Measurements from ENCODE around the gene TIE1. TPM values are rescaled to one million over a fixed set of nuclear protein-coding genes. Genes with fewer than 3 reads are reported as not detected.

TIE1 gene
- total RNA-seq, 1 experiment from 2014 or later = 0.11 TPM

DNA sequence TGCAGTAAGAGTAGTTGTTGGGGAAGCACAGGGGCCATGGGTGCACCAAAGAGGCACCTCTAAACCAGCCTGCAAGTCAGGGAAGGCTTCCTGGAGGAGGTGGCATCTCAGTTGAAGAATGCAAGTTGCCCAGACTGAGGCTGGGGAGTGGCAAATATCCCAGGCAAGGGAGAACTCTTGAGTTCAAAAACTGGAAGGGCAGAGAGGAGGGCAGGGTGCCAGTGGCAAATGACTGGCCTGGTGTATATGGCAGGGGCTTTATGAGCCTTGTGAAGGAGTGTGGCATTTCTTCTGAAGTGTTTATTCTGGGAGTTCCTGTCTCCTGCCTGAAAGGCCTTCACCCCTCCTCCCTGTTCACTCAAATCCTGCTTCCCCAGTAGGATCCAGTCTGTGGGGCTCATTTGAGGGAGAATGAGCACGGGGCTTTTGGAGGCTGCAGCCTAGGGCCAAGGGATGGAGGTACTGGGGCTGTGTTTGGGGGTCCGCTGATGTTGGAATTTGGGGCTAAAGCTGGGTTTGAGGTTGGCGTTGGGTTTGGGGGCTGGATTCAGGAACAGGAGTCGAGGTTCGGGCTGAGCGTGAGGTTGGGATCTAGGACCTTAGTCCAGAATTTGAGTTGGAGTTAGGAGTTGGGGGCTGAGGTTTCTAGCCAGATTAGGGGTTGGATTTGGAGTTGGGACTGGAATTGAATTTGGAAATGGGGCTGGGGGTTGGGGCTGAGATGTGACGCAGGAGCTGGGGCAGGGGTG is 31.0 kb upstream of the TIE1 start, which contains the start of gene TMEM125:
TSS of gene TMEM125 (plus strand) at position 357 of the 749 bp plus-strand sequence. CDS start 2,740 bp downstream, outside the sequence.
- Histone ChIP-seq H3K4me3 (no peak within 1 kb of the TSS), H3K27me3 (replicated peaks) (no peaks in the 10 kb centered on the region), H3K27ac (no peak within 1 kb of the TSS), H3K9me3 (replicated peaks) (no peaks in the 10 kb centered on the region), H3K4me1 (replicated peaks) (no peaks in the 10 kb centered on the region), H3K36me3 (no peaks in the 10 kb centered on the region)
- no peak for DNase-seq (ENCODE audit: low read depth in 1 of 2, low spot score in 2 of 2)

DNA sequence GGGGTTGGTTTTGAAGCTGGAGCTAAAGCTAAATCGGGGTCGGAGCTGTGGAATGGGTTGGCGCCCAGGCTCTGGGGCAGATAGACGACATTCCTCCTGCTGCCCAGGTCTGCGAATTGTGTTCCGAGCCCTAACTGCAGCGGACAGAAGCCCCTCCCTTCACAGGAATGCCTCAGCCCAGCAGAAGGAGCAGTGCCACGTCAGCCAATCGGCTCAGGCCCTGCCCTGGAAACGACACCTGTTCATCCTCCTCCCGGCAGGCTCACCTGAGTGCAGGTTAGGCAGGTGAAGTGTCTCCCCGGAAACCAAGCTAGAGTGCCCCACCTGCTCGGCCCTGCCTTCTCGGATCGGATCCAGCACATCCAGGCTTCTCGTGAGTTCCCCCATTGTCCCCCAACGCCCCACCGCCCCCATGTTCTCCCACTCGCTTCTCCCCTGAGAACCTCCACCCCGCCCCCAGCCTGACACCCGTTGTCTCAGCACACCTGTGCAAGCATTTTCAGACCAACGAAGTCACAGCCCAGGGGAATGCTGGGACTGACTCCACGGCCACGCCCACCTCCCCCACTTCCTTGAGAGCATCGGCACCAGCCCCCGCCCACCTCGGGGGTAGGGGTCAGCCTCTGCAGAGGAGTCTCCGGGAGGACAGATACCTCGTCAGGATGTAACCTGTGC is 30.2 kb upstream of the TIE1 start:
- DNase-seq (ENCODE audit: low read depth in 1 of 2, low spot score in 2 of 2) = no peak
- no peaks in the 10 kb centered on the region for H3K36me3 ChIP-seq
- H3K9me3 ChIP-seq (replicated peaks) = no peaks in the 10 kb centered on the region
- no peak overlapping the region for H3K27ac ChIP-seq
- no peak overlapping the region for H3K4me3 ChIP-seq
- H3K27me3 ChIP-seq (replicated peaks) = no peaks in the 10 kb centered on the region
- H3K4me1 ChIP-seq (replicated peaks) = no peaks in the 10 kb centered on the region

DNA sequence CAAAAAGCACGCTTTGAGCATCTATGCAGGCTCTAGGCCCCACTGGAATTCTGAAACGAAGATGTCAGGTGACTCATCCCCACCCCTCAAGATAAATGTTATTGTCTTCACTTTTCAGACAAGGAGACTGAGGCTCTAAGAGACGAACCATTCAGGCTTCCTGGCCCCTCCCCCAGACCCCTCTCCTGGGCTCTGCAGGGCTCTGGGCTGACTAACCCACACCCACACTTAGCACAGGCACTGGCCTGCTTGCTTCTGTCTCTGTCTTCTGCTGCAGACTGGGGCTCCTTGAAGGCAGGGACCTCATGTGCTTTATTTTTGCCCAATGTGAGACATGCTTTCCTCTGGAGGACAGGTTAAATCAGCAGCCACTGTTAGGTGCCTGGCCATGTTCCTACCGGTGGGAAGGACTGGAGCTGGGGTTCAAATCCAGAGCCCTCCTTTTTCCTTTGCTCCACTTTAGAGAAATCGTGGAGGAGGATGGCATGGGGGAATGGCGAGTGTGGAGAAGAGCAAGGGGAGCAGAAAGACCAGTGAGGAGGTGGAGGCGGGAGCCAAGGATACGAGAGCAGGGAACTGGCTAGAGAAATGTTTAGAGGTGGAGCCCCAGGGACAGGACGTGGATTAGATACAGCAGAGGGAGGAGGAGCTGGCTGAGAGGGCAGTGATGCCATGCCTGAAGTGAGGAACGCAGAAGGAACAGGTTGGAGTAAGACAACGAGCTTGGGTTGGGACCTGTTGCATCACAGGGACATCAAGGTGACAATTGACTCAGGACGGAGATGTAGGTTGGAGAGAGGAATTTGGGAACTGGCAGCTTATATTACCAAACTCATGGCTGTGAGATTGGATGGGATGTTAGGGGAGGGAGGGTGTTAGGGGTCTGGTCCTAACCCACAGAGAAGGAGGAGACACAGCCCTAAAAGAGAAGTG is 29.3 kb upstream of the TIE1 start:
- Histone ChIP-seq H3K9me3 (replicated peaks) (no peaks in the 10 kb centered on the region), H3K27ac (no peak overlapping the region), H3K27me3 (replicated peaks) (no peaks in the 10 kb centered on the region), H3K4me3 (no peak overlapping the region), H3K4me1 (replicated peaks) (no peaks in the 10 kb centered on the region), H3K36me3 (no peaks in the 10 kb centered on the region)
- no peak for DNase-seq (ENCODE audit: low read depth in 1 of 2, low spot score in 2 of 2)

DNA sequence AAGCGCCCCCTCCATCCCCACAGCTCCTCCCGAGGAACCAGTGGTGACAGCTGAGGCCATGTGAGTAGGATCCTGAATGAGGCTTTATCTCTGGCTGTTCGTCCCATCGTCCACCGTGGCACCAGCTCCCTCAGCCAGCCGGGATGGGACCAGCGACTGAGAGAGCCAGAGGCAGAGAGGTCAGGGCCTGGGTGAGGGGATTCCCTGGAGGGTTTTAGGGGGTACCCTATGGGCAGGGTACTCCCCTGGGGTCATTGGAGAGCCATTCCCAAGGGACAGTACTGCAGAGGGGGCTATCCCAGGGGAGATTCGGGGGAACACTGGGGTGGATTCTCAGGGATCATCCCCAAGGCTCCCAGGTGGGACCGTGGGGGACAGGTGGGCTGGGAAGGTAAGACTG is 28.6 kb upstream of the TIE1 start:
- no peak for DNase-seq (ENCODE audit: low read depth in 1 of 2, low spot score in 2 of 2)
- no peaks in the 10 kb centered on the region for H3K4me1 ChIP-seq (replicated peaks)
- H3K27me3 ChIP-seq (replicated peaks) = no peaks in the 10 kb centered on the region
- no peak overlapping the region for H3K27ac ChIP-seq
- H3K36me3 ChIP-seq = no peaks in the 10 kb centered on the region
- H3K4me3 ChIP-seq = no peak overlapping the region
- H3K9me3 ChIP-seq (replicated peaks) = no peaks in the 10 kb centered on the region

DNA sequence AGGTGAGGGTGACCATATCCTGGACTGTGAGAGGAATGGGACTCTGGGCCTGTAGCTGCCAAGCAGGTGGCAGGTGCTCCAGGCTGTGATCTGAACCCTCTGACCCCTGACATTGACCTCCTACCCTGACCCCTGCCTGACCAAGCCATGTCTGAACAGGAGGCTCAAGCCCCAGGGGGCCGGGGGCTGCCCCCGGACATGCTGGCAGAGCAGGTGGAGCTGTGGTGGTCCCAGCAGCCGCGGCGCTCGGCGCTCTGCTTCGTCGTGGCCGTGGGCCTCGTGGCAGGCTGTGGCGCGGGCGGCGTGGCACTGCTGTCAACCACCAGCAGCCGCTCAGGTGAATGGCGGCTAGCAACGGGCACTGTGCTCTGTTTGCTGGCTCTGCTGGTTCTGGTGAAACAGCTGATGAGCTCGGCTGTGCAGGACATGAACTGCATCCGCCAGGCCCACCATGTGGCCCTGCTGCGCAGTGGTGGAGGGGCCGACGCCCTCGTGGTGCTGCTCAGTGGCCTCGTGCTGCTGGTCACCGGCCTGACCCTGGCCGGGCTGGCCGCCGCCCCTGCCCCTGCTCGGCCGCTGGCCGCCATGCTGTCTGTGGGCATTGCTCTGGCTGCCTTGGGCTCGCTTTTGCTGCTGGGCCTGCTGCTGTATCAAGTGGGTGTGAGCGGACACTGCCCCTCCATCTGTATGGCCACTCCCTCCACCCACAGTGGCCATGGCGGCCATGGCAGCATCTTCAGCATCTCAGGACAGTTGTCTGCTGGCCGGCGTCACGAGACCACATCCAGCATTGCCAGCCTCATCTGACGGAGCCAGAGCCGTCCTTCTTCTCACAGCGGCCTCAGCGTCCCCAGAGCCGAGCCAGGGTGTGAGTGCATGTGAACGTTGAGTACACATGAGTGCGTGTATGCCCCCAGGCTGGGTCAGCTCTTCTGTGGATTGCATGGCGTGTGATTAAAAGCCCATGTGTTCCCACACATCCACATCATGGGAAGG is 27.9 kb upstream of the TIE1 start:
- Histone ChIP-seq H3K9me3 (replicated peaks) (no peaks in the 10 kb centered on the region), H3K36me3 (no peaks in the 10 kb centered on the region), H3K27ac (no peak overlapping the region), H3K4me1 (replicated peaks) (no peaks in the 10 kb centered on the region), H3K4me3 (no peak overlapping the region), H3K27me3 (replicated peaks) (no peaks in the 10 kb centered on the region)
- no peak for DNase-seq (ENCODE audit: low read depth in 1 of 2, low spot score in 2 of 2)

DNA sequence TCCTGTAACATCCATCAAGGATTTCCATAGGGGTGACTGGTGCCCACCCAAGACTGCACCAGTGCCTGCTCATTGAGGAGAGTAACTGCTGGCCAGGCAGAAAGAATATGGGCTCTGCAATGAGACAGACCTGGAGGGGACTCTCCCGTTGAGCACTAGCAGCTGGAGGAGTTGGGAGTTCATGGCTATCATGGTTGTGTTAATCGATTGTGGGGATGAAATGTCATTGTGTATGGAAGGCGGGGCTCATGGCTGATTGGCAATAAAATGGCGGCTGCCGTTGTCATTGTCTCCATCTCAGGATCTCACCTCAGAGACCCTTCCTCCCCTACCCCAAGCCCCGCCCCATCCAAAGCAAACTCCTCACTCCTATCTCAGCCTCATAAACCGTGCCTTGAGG is 27.1 kb upstream of the TIE1 start:
- Histone ChIP-seq H3K36me3 (no peaks in the 10 kb centered on the region), H3K9me3 (replicated peaks) (no peaks in the 10 kb centered on the region), H3K27ac (no peak overlapping the region), H3K4me3 (no peak overlapping the region), H3K27me3 (replicated peaks) (no peaks in the 10 kb centered on the region), H3K4me1 (replicated peaks) (no peaks in the 10 kb centered on the region)
- DNase-seq (ENCODE audit: low read depth in 1 of 2, low spot score in 2 of 2) = no peak

DNA sequence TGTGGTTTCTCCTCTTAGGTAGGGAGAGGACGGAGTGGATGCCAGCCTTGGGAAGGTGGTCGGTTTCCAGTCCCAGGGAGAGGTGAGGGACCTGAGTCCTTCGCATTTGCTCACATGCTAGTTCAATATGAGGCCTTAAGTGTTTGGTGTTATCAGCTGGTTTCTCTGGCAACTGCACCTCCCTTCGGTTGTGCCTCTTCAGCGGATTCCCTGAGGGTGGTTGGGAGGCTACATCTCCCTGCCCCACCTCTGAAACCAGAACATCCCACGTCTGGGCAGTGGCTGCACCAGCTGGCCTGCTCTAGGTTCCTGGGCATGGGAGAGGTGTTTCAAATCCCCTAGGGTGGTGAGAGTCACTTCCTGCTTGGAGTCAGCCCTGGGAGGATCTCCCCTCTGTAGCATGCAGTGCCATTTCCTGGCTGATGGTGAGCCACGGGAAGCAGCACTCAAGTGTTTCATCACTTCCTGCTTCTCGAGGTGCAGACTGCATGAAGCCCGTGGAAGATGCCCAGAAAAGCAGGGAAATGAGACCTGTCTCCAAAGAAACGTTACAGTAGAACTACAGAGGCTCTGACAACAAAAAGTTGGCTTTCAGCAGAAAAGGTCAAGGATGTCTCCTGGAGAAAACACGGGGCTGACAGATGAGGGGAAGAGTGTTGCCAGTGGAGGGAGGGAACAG is 26.5 kb upstream of the TIE1 start:
- H3K4me3 ChIP-seq = no peak overlapping the region
- no peaks in the 10 kb centered on the region for H3K27me3 ChIP-seq (replicated peaks)
- DNase-seq (ENCODE audit: low read depth in 1 of 2, low spot score in 2 of 2) = no peak
- H3K27ac ChIP-seq = no peak overlapping the region
- no peaks in the 10 kb centered on the region for H3K36me3 ChIP-seq
- no peaks in the 10 kb centered on the region for H3K4me1 ChIP-seq (replicated peaks)
- H3K9me3 ChIP-seq (replicated peaks) = no peaks in the 10 kb centered on the region

DNA sequence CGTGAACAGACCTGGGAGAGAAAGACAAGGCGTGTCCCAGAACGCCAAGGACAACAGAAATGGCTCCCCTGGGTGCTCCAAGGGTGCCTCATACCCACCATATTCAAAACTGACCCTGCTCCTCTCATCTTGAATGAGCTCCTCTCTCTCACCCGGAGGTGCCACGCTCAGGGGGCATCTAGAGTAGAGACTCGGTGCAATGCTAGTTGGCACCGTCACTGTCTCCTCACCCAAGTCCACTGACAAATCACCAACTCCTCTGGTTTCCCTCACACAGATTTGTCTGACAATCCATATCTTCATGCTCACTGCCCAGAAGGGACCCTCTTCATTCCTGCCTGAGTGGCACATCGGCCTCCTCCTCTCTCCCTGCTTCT is 26.0 kb upstream of the TIE1 start:
- Histone ChIP-seq H3K9me3 (replicated peaks) (no peaks in the 10 kb centered on the region), H3K36me3 (no peaks in the 10 kb centered on the region), H3K27ac (no peak overlapping the region), H3K4me3 (no peak overlapping the region), H3K4me1 (replicated peaks) (no peaks in the 10 kb centered on the region), H3K27me3 (replicated peaks) (no peaks in the 10 kb centered on the region)
- DNase-seq (ENCODE audit: low read depth in 1 of 2, low spot score in 2 of 2) = no peak

DNA sequence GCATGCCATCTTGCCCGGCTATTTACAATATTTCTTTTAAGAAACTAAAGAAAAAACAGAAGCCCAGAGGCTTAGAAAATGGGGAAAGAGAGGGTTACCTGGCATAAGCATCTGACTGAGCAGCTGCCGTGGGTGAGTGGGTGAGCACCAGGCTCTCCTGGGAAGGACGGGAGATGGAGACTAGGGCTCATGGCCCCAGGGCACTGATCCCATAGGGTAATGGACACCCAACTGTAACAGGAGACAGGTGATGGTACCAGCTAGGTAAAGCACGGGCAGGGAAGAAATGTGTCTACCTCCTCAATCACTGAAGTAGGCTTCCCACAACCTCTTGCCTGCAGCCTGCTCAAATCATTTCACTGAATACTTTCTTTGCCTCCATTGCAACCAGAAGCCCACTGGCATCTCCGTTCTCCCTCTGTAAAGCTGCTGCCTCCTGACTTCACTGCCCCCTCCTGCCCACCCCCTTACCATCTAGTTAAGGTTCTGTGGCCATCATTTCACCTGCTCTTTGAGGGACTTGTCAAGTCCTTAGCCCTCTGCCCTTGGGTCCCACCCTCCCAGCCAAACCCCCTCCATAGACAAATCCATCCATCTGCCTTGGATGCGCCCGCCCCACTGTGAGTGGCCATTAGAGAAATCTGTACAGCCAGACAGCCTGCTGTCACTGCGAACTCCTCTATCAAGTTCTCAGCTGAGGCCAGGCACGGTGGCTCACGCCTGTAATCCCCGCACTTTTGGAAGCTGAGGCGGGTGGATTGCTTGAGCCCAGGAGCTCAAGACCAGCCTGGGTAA is 24.8 kb upstream of the TIE1 start:
- H3K4me3 ChIP-seq = no peak overlapping the region
- no peak for DNase-seq (ENCODE audit: low read depth in 1 of 2, low spot score in 2 of 2)
- H3K27me3 ChIP-seq (replicated peaks) = no peaks in the 10 kb centered on the region
- no peaks in the 10 kb centered on the region for H3K4me1 ChIP-seq (replicated peaks)
- no peaks in the 10 kb centered on the region for H3K9me3 ChIP-seq (replicated peaks)
- H3K27ac ChIP-seq = no peak overlapping the region
- H3K36me3 ChIP-seq = no peaks in the 10 kb centered on the region

DNA sequence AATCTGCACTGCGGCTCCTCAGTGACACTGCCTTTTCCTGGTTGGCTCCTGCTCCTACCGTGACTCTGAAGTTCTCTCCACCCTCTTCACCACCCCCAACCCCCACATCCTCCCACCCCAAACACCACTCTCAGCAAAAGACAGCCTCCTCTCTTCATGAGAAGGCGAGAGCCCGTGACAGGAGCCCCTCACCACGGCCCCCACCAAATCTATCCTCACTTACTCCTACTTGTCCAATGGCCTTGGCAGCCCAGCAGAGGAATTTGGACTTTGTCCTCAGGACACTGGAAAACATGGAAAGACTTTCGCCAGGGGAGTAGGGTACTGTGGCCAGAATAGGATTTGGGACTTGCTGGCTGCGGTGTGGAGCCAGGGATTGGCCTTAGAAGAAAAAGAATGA is 24.1 kb upstream of the TIE1 start:
- no peak overlapping the region for H3K27ac ChIP-seq
- no peaks in the 10 kb centered on the region for H3K9me3 ChIP-seq (replicated peaks)
- H3K4me1 ChIP-seq (replicated peaks) = no peaks in the 10 kb centered on the region

DNA sequence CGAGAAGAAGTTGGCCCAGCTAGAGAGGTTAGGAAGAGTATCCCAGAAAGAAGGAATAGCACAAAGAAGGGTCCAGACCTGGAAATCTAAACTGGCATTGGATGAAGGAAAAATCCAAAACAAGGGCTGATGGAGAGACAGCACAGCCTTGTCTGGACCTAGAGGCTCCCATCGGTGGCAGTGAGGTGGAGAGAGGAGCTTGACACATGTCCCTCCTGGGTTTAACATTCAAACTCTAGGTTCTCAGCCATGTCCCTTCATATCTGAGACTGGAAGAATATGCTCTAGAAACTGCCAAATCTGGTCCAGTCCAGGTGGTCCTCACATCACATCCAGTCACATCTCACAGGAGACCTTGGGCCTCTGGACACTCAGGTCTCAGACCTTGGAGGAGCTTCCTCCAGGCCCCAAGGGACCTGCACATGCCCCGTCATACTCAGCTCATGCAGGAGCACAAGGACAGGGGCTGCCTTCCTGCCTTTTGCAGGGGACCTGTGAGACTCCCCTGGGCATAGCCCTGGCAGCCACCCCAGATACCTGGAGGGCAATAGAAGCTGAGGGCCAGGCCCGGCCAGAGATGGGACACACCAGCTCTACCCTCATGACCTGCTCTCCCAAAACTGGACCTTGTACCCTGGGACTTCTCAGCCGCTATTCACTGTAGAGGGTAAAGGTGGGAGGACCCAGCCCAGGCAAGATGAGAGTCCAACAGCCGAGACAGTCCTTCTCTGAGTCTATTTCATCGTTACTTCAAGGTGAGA is 23.5 kb upstream of the TIE1 start:
- no peaks in the 10 kb centered on the region for H3K4me1 ChIP-seq (replicated peaks)
- H3K36me3 ChIP-seq = no peaks in the 10 kb centered on the region
- no peak for DNase-seq (ENCODE audit: low read depth in 1 of 2, low spot score in 2 of 2)
- no peaks in the 10 kb centered on the region for H3K9me3 ChIP-seq (replicated peaks)
- no peak overlapping the region for H3K4me3 ChIP-seq
- H3K27me3 ChIP-seq (replicated peaks) = no peaks in the 10 kb centered on the region
- H3K27ac ChIP-seq = no peak overlapping the region

More for the DNA sequence above, 24.1 kb upstream of the TIE1 start:
- no peaks in the 10 kb centered on the region for H3K27me3 ChIP-seq (replicated peaks)
- no peak for DNase-seq (ENCODE audit: low read depth in 1 of 2, low spot score in 2 of 2)
- H3K4me3 ChIP-seq = no peak overlapping the region
- H3K36me3 ChIP-seq = no peaks in the 10 kb centered on the region
